HG03565 (cell line): ENCODE results near the gene SNX8.

Source experiments
- ATAC-seq: cut with Tn5 transposase; IDR thresholded peaks from one replicate; pipeline ENCODE4 v1.9.1; 2021; ENCODE audit warnings: mild to moderate bottlenecking, moderate library complexity; ENCODE audit not compliant: unreplicated experiment

The SNX8 gene

GRCh38 chr7:2247141-2247995, 66.9 kb downstream of the SNX8 start:
- no peak for ATAC-seq

- no peak for ATAC-seq
These were observed 68.2 kb downstream of the SNX8 start for GRCh38 chr7:2245883-2246675.

DNA sequence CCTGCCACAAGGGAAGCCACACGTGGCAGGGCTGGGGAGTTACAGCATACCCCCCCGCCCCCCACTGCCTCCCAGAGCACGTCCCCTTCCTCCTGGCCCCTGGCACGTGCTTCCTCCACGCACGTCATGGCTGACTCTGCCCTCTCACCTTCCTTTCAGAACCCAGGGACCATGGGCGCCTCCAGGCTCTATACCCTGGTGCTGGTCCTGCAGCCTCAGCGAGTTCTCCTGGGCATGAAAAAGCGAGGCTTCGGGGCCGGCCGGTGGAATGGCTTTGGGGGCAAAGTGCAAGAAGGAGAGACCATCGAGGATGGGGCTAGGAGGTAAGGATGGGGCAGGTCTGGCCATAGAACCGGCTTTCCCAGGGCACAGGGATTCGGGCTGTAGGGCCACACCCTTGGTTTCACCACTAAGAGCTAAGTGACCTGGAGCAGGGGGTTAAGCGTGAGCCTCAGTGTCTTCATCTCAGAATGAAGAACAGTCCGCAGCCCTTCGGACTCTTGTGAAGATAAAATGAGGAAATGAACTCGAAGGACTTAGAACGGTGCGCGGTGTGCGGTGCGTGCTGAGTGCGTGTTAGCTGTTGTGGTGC, 69.7 kb downstream of the SNX8 start:
- ATAC-seq, result no peak

- no peak for ATAC-seq
These were observed 70.8 kb downstream of the SNX8 start for GRCh38 chr7:2243458-2243857.

- ATAC-seq, result no peak
These were observed 71.5 kb downstream of the SNX8 start for GRCh38 chr7:2242541-2243429.

DNA sequence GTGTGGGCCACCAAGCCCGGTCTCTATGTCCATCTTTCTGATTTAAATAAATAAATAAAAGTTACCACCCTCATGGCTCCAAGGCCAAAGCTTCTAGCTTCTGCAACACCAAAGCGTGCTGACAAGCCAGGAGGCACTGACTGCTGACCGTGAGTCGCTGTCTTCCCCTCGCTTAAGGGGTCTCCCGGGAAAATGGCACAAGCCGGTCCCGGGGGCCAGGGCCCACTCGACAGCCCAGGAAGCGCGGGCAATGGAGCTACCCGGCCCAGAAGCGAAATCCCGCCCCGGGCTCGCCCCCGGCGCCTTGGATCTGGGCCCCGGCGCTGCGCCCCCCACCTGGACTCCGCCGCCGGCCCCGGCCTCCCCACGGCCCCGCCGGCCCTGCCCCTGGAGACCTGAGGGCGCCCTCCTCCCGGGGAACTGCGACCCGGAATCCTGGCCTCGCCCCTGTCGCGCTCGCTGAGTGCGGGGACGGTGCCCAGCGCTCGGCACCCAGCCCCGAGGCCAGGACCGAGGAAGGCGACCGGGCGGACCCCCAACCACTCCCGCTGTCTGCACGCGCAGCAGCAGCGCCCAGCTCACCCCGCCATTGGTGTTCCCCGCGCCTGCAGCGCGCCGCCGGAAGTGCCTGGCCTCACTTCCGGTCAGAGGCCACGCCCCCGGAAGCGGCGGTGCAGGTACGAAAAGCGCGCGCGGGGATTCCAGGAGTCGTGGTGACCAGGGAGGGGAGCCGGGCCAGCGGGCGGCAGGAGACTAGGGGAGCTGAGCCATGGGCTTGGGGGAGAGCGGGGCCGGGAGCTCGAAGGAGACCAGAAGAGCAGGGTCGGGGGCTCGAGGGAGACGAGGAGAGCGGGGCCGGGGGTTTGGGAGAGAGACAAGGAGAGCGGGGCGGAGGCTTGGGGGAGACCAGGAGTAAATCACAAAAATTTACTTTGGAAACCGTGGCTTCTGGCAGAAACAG, 72.4 kb downstream of the SNX8 start, which contains the start of the genes MRM2 and NUDT1:
Gene MRM2 (minus strand): TSS at position 626 of the 961 bp plus-strand sequence. CDS start 36 bp downstream, at position 590.
Gene NUDT1 (plus strand): TSS at position 647 of the 961 bp plus-strand sequence. CDS start 2,349 bp downstream, outside the sequence.
- ATAC-seq, result peak; percentile 59

- ATAC-seq, result no peak
These were observed 75.0 kb downstream of the SNX8 start for GRCh38 chr7:2239242-2239641.

DNA sequence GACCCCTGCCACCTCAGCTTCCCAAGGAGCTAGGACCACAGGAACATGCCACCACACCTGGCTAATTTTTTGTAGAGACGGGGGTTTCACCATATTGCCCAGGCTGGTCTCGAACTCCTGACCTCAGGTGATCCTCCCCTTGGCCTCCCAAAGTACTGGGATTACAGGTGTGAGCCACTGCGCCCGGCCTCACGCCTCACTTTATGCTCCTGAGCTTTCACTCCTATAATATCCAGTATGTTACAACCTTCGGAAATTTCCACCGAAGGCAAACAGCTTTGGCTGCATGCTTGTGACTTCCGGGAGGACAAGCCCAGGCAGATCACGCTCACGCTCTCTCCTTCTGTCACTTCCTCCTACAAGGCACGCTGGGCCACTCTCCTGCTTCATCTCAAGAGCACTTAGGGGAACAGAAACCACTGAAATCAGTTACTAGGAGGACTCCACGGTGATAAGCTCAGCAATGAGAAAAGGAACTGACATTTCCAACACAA, 77.1 kb downstream of the SNX8 start:
- ATAC-seq, result peak; percentile 60

DNA sequence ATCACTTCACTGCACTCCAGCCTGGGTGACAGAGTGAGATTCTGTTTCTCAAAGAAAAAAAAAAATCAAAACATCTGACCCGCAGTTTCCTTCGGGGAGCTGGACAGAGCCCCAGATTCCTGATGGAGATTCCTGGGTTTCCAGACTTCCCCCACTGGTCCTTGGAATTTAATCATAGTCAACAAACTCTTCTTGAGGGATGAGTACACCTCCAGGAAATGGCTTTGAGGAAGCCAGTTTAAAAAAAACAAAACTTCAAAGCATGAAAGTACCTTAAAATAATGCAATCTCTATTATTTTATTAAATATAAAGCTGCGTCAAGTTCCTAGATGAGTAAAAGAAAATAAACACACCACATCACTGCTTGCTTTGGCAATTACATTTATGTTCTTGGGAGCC, 80.3 kb downstream of the SNX8 start:
- no peak for ATAC-seq

- peak; percentile 58 for ATAC-seq
These were observed 81.3 kb downstream of the SNX8 start, which contains the start of gene MAD1L1 for GRCh38 chr7:2232766-2233520. Gene MAD1L1, minus strand, starts transcription at chr7:2232945. Its CDS starts 2,812 bp downstream, at chr7:2230133.

DNA sequence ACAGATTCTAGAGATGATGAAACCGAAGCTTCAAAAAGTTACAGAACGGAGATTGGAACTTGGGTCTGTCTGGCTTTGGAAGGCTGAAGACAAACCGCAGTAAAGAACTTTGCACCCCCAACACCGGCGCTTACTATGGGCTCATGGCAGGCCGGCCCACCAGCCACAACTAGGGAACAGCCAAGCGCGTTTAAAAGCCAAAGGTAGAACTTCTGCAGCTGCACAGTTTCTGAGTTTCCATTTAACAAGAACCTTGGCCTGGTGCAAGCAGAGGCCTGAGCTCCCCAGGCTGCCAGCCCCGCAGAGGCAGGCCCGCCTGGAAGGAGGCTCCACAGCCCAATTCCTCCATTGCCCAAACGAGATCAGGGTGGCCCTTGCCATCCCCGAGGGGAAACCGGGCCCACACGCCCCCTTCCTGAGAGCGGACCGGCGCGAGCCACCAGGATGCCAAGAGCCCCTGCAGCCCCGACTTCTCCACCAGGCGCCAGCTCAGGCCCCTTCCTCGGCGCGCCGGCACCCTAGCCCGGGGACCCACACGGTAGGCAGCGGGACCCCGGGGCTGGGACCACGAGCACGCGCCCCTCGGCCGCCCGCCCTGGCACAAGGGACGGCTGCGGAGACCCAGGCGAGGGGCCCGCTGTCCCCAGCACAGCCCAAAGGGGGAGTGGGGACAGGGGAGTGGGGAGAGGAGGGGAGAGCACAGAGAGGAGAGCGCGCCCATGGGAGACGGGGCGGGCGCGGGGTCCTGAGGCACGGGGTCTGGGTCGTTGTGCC, 82.1 kb downstream of the SNX8 start:
- no peak for ATAC-seq

DNA sequence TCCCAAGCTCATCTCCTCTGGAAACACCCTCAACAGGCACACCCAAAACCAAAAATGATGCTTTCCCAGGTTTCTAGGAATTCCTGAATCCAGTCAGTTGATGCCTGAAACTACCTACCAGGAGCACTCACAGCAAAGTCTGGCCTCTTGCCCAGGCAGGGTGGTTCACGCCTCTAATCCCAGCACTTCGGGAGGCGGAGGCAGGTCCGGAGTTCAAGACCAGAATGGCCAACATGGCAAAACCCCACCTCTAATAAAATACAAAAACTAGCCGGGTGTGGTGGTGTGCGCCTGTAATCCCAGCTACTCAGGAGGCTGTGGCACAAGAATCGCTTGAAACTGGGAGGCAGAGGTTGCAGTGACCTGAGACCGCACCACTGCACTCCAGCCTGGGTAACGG, 83.4 kb downstream of the SNX8 start:
- ATAC-seq, result no peak

DNA sequence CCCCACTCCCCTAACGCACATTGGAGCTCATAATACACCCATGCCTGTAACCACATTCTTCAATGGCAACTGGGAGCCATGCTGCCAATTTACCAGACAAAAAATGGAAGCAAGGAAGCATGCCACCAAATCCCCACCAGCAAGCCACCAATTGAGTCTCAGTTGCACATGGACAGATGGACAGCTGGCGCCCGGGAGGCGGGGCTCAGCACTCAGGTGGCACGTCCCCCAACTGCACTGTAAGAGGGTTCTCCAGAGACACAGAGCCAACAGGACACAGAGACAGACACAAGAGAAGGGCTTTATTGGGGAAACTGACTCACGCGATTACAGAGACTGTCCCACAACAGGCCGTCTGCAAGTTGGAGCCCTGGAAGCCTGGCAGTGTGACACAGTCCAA, 84.0 kb downstream of the SNX8 start:
- ATAC-seq, result no peak

DNA sequence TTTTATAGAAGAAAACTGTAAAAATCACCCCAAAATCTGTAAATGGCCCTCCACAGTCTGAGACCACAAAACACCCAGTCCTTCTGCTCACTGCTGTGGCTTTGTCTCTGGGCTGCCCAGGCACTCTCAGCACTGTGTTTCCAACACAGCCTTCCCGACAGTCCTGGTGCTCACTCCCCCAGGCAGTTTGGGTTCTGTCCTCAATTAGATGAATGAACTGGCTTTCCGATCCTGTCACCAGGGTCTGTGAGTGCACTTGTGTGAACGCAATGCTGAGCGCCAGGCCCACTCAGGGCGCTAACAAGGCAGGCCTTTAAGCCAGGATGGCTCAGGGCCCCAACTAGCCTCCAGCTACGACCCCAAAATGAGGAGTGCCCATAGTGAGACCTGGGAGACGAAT, 84.8 kb downstream of the SNX8 start:
- ATAC-seq, result no peak

DNA sequence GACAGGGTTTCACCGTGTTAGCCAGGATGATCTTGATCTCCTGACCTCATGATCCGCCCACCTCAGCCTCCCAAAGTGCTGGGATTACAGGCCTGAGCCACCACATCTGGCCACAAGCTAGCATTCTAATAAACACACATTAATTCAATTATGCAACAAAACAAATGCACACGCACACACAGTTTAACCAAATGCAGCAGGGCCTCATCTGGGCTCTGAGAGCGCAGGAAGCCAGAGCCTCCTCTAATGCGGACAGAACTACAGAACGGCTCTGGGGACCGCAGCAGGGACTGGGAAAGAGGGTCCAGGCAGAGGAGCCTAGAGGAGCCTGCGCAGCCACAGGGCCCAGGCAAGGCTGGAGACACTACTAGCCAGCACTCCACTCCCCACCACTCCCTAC, 85.3 kb downstream of the SNX8 start:
- ATAC-seq, result no peak

GRCh38 chr7:2227699-2228098, 86.5 kb downstream of the SNX8 start:
- no peak for ATAC-seq

DNA sequence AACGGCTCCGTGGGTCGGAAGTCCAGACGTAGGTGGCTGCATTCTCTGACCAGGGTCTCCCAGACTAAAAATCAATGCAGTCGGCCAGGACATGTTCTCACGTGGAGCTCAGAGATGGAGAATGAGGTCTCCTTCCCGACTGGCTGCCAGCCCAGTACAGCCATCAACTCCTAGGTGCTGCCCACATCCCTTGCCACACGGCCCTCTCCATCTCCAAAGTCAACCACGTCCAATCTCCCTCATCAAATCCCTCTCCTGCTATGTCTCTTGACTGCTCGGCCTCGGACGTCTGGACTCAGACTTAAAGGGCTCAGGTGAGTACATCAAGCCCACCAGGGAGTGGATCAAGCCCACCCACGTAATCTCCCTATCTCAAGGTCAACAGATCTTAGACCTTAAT, 88.4 kb downstream of the SNX8 start:
- no peak for ATAC-seq

- no peak for ATAC-seq
These were observed 88.9 kb downstream of the SNX8 start for GRCh38 chr7:2225336-2225735.
